ENCODE results near the gene RNU1-1.
"Not testable (repeated sequence)": the region's sequence is repeated elsewhere in the genome, so short reads cannot be mapped to it uniquely, and the experiment has no call there.

The RNU1-1 gene

GRCh38 chr1:16514107-16515055 is at the start of gene RNU1-1:
TSS of gene RNU1-1 (minus strand) at chr1:16514285.
- DNase-seq, result peak; percentile 61

GRCh38 chr1:16561035-16561434 is 47.0 kb upstream of the RNU1-1 start:
- DNase-seq, result not testable (repeated sequence)

- not testable (repeated sequence) for DNase-seq
Measured at GRCh38 chr1:16560498-16560897, 46.4 kb upstream of the RNU1-1 start.

GRCh38 chr1:16559688-16560087 is 45.6 kb upstream of the RNU1-1 start:
- not testable (repeated sequence) for DNase-seq

GRCh38 chr1:16557034-16557433 is 42.9 kb upstream of the RNU1-1 start:
- not testable (repeated sequence) for DNase-seq

- DNase-seq, result not testable (repeated sequence)
Measured at GRCh38 chr1:16553244-16553643, 39.2 kb upstream of the RNU1-1 start.

GRCh38 chr1:16550212-16550918 is 36.3 kb upstream of the RNU1-1 start:
- DNase-seq, result not testable (repeated sequence)

- DNase-seq, result not testable (repeated sequence)
Measured at GRCh38 chr1:16549545-16549944, 35.5 kb upstream of the RNU1-1 start.

- DNase-seq, result not testable (repeated sequence)
Measured at GRCh38 chr1:16547502-16548241, 33.6 kb upstream of the RNU1-1 start.

GRCh38 chr1:16545682-16546095 is 31.6 kb upstream of the RNU1-1 start:
- DNase-seq, result not testable (repeated sequence)

GRCh38 chr1:16540421-16540893 is 26.4 kb upstream of the RNU1-1 start:
- not testable (repeated sequence) for DNase-seq

- not testable (repeated sequence) for DNase-seq
Measured at GRCh38 chr1:16537528-16537927, 23.4 kb upstream of the RNU1-1 start.

- DNase-seq, result not testable (repeated sequence)
Measured at GRCh38 chr1:16536796-16537195, 22.7 kb upstream of the RNU1-1 start.

- not testable (repeated sequence) for DNase-seq
Measured at GRCh38 chr1:16535898-16536297, 21.8 kb upstream of the RNU1-1 start.

- not testable (repeated sequence) for DNase-seq
Measured at GRCh38 chr1:16535487-16535886, 21.4 kb upstream of the RNU1-1 start.

GRCh38 chr1:16534829-16535456 is 20.9 kb upstream of the RNU1-1 start:
- peak; percentile 6 for DNase-seq

- DNase-seq, result peak; percentile 2
Measured at GRCh38 chr1:16534239-16534828, 20.2 kb upstream of the RNU1-1 start.

GRCh38 chr1:16532235-16532991 is 18.3 kb upstream of the RNU1-1 start:
- DNase-seq, result not testable (repeated sequence)

GRCh38 chr1:16528338-16528737 is 14.3 kb upstream of the RNU1-1 start:
- not testable (repeated sequence) for DNase-seq

- not testable (repeated sequence) for DNase-seq
Measured at GRCh38 chr1:16525769-16526168, 11.7 kb upstream of the RNU1-1 start.

- DNase-seq, result not testable (repeated sequence)
Measured at GRCh38 chr1:16521679-16522078, 7.6 kb upstream of the RNU1-1 start.

Measured in CD4-positive, alpha-beta T cell treated with Interleukin-6 for 4 hours (primary cell).